ENCODE data around the gene ITGB8.

- TF ChIP-seq YY1 (IDR thresholded peaks at IDR 0.05; ENCODE audit: extremely low read depth, insufficient replicate concordance, low read depth, low read length) (no peak), CTCF (IDR thresholded peaks at IDR 0.05 in 2 of 3, conservative IDR thresholded peaks at IDR 0.05 in 1 of 3; ENCODE audit: borderline replicate concordance in 1 of 3, insufficient read depth in 1 of 3, low read depth in 2 of 3, low read length in 2 of 3) (no peak), EZH2 (IDR thresholded peaks at IDR 0.05) (no peak), POLR2A (IDR thresholded peaks at IDR 0.05; ENCODE audit: borderline replicate concordance, extremely low read depth, insufficient read depth, insufficient read length) (no peak), POLR2AphosphoS5 (IDR thresholded peaks at IDR 0.05; ENCODE audit: low read depth, low read length) (no peak), ZBTB33 (IDR thresholded peaks at IDR 0.05; ENCODE audit: extremely low read depth, insufficient replicate concordance, low read length) (no peak), TCF7L2 (IDR thresholded peaks at IDR 0.05; ENCODE audit: borderline replicate concordance, extremely low read depth, insufficient read depth, insufficient read length) (no peak), ZFX (IDR thresholded peaks at IDR 0.05) (no peak)
These were observed 24.2 kb downstream of the ITGB8 start for GRCh38 chr7:20354610-20355528.
